ENCODE measurements around the gene SLC35E4. TPM values are rescaled to one million over a fixed set of nuclear protein-coding genes. Genes with fewer than 3 reads are reported as not detected.

SLC35E4 gene
- total and polyA plus RNA-seq, 9 of the 15 experiments (the other 6 are each of a cell fraction or from before 2014, with no cell fraction given), result 0.06 to 2.3 (median 0.86) TPM; not detected in 1

DNA sequence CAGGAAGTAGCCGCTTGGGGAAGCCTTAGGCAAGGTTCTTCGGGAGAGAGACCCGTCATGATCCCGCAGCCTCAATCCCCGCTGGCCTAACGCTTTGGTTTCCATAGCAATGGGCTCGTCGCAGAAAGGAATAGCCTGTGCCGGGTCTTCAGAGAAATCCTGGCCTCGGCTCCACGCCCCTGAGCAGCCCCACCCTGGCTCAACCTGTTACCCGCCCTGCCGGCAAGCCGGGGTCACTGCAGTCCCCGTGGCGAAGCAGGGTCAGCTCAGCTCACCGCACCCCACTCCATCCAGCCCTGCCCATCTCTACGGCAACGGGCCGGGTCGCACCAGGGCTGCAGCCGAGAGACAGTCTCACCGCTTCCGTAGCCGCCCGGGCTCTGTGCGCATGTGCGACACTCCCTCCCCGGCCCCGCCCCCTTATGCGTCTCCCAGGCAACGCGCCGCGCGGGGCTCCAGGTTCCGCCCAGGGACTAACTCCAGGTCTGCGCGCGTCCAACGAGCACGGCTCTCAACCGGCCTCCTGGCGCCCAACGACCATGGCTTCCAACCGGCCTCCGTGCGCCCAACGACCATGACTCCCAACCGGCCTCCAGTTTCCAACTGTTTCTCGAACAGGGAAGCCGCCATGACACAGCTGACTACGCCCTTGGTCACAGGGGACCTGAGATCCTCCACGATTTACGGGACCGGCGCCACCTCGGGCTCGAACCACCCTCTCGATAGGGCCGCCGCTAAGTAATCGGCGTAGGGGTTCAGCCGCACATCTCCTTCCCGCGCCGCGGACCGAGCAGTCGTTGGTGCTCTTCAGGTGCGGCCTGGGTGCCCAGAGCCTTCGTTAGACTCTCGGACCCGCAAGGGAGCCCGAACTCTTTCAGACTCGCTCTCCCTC is 32.2 kb downstream of the SLC35E4 start, which contains the start of gene DUSP18 (continued):
- TF ChIP-seq NR2C2 (CRISPR knock-in tag; IDR thresholded peaks at IDR 0.05) (no peak), NR2C2 (tag; IDR thresholded peaks at IDR 0.05) (0 out of 2 replicates have a peak, but pooled peaks have one; percentile 33), SNRNP70 (optimal IDR thresholded peaks at IDR 0.05; ENCODE audit: low read depth, low read length) (no peak), ASH1L (IDR thresholded peaks at IDR 0.05; ENCODE audit: borderline replicate concordance, low read depth, partially characterized antibody) (no peak), ZNF583 (CRISPR knock-in tag; IDR thresholded peaks at IDR 0.05) (0 out of 2 replicates have a peak, but pooled peaks have one; percentile 10), SAP30 (IDR thresholded peaks at IDR 0.05; ENCODE audit: borderline replicate concordance, insufficient read depth, low read depth, low read length, poor library complexity, severe bottlenecking) (peak; percentile 42), ARNT (IDR thresholded peaks at IDR 0.05) (no peak), YY1 (IDR thresholded peaks at IDR 0.05; ENCODE audit: borderline replicate concordance in 1 of 3, control insufficient read depth in 1 of 3, extremely low read depth in 1 of 3, insufficient read depth in 3 of 3, insufficient read length in 1 of 3, insufficient replicate concordance in 2 of 3, low read depth in 1 of 3, low read length in 2 of 3) (peak; percentile 14 to 83 (median 60)), PREB (CRISPR knock-in tag; IDR thresholded peaks at IDR 0.05) (0 out of 2 replicates have a peak, but pooled peaks have one; percentile 29), TBP (optimal IDR thresholded peaks at IDR 0.05; ENCODE audit: low read depth, low read length) (peak; percentile 56), ZNF263 (CRISPR knock-in tag; IDR thresholded peaks at IDR 0.05; ENCODE audit: borderline replicate concordance) (no peak), CXXC5 (CRISPR knock-in tag; IDR thresholded peaks at IDR 0.05) (peak; percentile 87), ZNF780A (CRISPR knock-in tag; IDR thresholded peaks at IDR 0.05) (no peak), DDX20 (tag; IDR thresholded peaks at IDR 0.05; ENCODE audit: low read depth) (no peak), CTBP1 (IDR thresholded peaks at IDR 0.05; ENCODE audit: borderline replicate concordance) (peak; percentile 63; the same call in 1 of the 2 replicates), HDAC1 (IDR thresholded peaks at IDR 0.05) (peak in 1 of 2 experiments; percentile 58; a peak in 2 of 4 replicates), MAZ (CRISPR knock-in tag; conservative IDR thresholded peaks at IDR 0.05 in 1 of 2, IDR thresholded peaks at IDR 0.05 in 1 of 2) (peak; percentile 22 to 47; a peak in 1 of 4 replicates), RCOR1 (IDR thresholded peaks at IDR 0.05; ENCODE audit: borderline replicate concordance in 1 of 2, low read depth in 2 of 2, low read length in 2 of 2) (no peak), NRF1 (conservative IDR thresholded peaks at IDR 0.05 in 1 of 2, IDR thresholded peaks at IDR 0.05 in 1 of 2) (peak; percentile 96 to 97), HINFP (tag; conservative IDR thresholded peaks at IDR 0.05; ENCODE audit: low read depth) (no peak), EWSR1 (IDR thresholded peaks at IDR 0.05; ENCODE audit: borderline replicate concordance, low read depth, partially characterized antibody) (no peak)
- TF ChIP-seq, protein P1, sequence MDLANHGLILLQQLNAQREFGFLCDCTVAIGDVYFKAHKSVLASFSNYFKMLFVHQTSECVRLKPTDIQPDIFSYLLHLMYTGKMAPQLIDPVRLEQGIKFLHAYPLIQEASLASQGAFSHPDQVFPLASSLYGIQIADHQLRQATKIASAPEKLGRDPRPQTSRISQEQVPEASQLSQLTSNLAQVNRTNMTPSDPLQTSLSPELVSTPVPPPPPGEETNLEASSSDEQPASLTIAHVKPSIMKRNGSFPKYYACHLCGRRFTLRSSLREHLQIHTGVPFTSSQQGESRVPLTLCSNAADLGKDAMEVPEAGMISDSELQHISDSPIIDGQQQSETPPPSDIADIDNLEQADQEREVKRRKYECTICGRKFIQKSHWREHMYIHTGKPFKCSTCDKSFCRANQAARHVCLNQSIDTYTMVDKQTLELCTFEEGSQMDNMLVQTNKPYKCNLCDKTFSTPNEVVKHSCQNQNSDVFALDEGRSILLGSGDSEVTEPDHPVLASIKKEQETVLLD (IDR thresholded peaks at IDR 0.05), result peak; percentile 81
